A549 treated with RU486 at 1 μM for 4 hours (cell line): ENCODE results near the gene LYPD8. TPM values are rescaled to one million over a fixed set of nuclear protein-coding genes. Genes with fewer than 3 reads are reported as not detected.

Experiments used
- total RNA-seq: library from RNA; stranded (reverse); fragments of 200-300 nt; extraction: Qiagen RNA extraction; gene quantifications from 5 replicates; pipeline ENCODE4 v1.2.3, GENCODE V29; 2022; ENCODE audit warnings: low read depth

The LYPD8 gene
- 0.15 to 0.22 TPM (median 0.21 TPM) in 4 of 5 replicates, not detected in the other for total RNA-seq

GRCh38 chr1:248755517-248755916 is at the start of gene LYPD8:
LYPD8 (minus strand) TSS chr1:248755759; CDS start chr1:248751081, 4,678 bp downstream.

DNA sequence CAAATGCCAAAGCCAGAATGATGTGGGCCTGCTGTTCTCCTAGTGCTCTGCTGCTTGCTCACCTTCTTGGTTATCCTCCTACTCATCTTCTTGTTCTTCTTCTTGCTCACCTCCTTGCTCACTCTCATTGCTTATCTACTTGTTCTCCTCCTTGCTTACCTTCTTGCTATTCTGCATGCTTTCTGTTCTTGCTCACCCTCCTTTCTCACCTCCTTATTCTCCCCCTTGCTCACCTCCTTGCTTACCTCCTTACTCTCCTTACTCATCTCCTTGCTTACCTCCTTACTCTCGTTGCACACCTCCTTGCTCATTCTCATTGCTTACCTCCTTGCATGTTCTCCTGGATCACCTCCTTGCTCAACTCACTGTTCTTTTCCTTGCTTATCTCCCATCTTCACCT is 52.8 kb downstream of the LYPD8 start, which contains the start of gene OR14I1:
OR14I1 (minus strand) TSS at position 53 of the 400 bp plus-strand sequence.

Other genes with a start within 250 kb of the LYPD8 start
- gene OR2G6, start 247.7 kb downstream of the LYPD8 start, total RNA-seq: not detected in 5 replicates
- not detected in 5 replicates for gene OR2T29, start 193.0 kb downstream of the LYPD8 start, total RNA-seq
- gene OR2T34, start 181.0 kb downstream of the LYPD8 start, total RNA-seq: not detected in 5 replicates
- gene OR2T10, start 158.1 kb downstream of the LYPD8 start, total RNA-seq: not detected in 5 replicates
- not detected in 5 replicates for gene OR2T11, start 120.7 kb downstream of the LYPD8 start, total RNA-seq
- not detected in 5 replicates for gene OR2T35, start 110.5 kb downstream of the LYPD8 start, total RNA-seq
- not detected in 5 replicates for gene OR2T27, start 100.2 kb downstream of the LYPD8 start, total RNA-seq
- gene OR14I1, start 53.0 kb downstream of the LYPD8 start, total RNA-seq: not detected in 5 replicates
- 21.9 to 31.3 TPM (median 25.1 TPM) in 5 replicates for gene SH3BP5L, start 70.2 kb upstream of the LYPD8 start, total RNA-seq
- 15.7 to 26.3 TPM (median 23.3 TPM) in 5 replicates for gene ZNF672, start 82.5 kb upstream of the LYPD8 start, total RNA-seq
- gene ZNF692, start 103.3 kb upstream of the LYPD8 start, total RNA-seq: 12.4 to 25.1 TPM (median 24.3 TPM) in 5 replicates
- gene PGBD2, start 150.5 kb upstream of the LYPD8 start, total RNA-seq: 3.7 to 3.9 TPM (median 3.8 TPM) in 5 replicates